H1 (cell line): Measurements from ENCODE around the gene PLXNB3. TPM values are rescaled to one million over a fixed set of nuclear protein-coding genes. Genes with fewer than 3 reads are reported as not detected.

Experiments used
- CTCF ChIA-PET: fragments of 300-600 bp; sonication (Branson Sonifier 250); formaldehyde crosslinking; loops from one replicate; lab custom pipeline; 2021; ENCODE audit not compliant: partially characterized antibody; lab: Charles Lee
- POLR2A ChIA-PET: fragments of 300-600 bp; sonication (Branson Sonifier 250); formaldehyde crosslinking; loops from one replicate; lab custom pipeline; 2021; ENCODE audit warnings: inconsistent platforms; ENCODE audit not compliant: partially characterized antibody; lab: Charles Lee
- DNase-seq, 2 experiments: peaks; one replicate each; pipeline versions ENCODE4 v3.0.0 to v3.0.0-alpha.2; 2010 to 2022; ENCODE audit warnings: low spot score in 2 of 2, low read depth in 1 of 2, mixed read lengths in 1 of 2
- FAIRE-seq: peaks from 2 replicates; lab custom pipeline; 2011; peaks lifted over from hg19 to GRCh38; lab: Jason Lieb, UNC
- H2AFZ ChIP-seq: 2 replicates; pipeline ENCODE4 v1.8.1; 2012; ENCODE audit warnings: low read length, inconsistent platforms
- H2AK5ac ChIP-seq: 2 replicates; pipeline ENCODE4 v1.6.1; 2013; ENCODE audit warnings: low read depth, low read length
- H2BK120ac ChIP-seq: replicated peaks from 2 replicates; pipeline ENCODE3; 2013; ENCODE audit warnings: low read depth, low read length, inconsistent platforms
- H2BK12ac ChIP-seq: 2 replicates; pipeline ENCODE4 v1.6.1; 2013; ENCODE audit warnings: low read depth, low read length
- H2BK15ac ChIP-seq: 2 replicates; pipeline ENCODE4 v1.6.1; 2013; ENCODE audit warnings: low read length
- H2BK20ac ChIP-seq: 2 replicates; pipeline ENCODE4 v1.6.1; 2013; ENCODE audit warnings: low read length
- H2BK5ac ChIP-seq: 2 replicates; pipeline ENCODE4 v1.6.1; 2013; ENCODE audit warnings: low read depth, low read length
- H3K14ac ChIP-seq: 2 replicates; pipeline ENCODE4 v1.6.1; 2013; ENCODE audit warnings: inconsistent platforms; ENCODE audit not compliant: insufficient read length
- H3K18ac ChIP-seq: 2 replicates; pipeline ENCODE4 v1.6.1; 2013; ENCODE audit warnings: low read length; ENCODE audit errors: extremely low read depth
- H3K23ac ChIP-seq: 2 replicates; pipeline ENCODE4 v1.6.1; 2013; ENCODE audit warnings: inconsistent platforms; ENCODE audit not compliant: insufficient read length
- H3K23me2 ChIP-seq: 2 replicates; pipeline ENCODE4 v1.6.1; 2013; ENCODE audit warnings: low read depth, low read length
- H3K27ac ChIP-seq: 2 replicates; pipeline ENCODE4 v1.6.1; 2011; ENCODE audit warnings: low read depth, low read length, inconsistent platforms
- H3K27me3 ChIP-seq, 4 experiments: replicated peaks in 1 of 4; 1 replicate in 1 of 4; 2 replicates in 3 of 4; pipeline versions ENCODE4 v1.6.1 to v1.8.1; 2011 to 2013; ENCODE audit warnings: low read length in 3 of 4, mild to moderate bottlenecking in 3 of 4, inconsistent platforms in 2 of 4, mixed read lengths in 2 of 4, moderate library complexity in 1 of 4; ENCODE audit not compliant: control insufficient read depth in 3 of 4, insufficient read depth in 3 of 4; ENCODE audit errors: extremely low read depth in 1 of 4
- H3K36me3 ChIP-seq, 4 experiments: 2 replicates each; pipeline versions ENCODE4 v1.6.1 to v1.8.1; 2011 to 2013; ENCODE audit warnings: mild to moderate bottlenecking in 4 of 4, low read length in 3 of 4, moderate library complexity in 2 of 4, control low read depth in 1 of 4, inconsistent platforms in 1 of 4; ENCODE audit not compliant: insufficient read depth in 4 of 4, control insufficient read depth in 2 of 4
- H3K4ac ChIP-seq: replicated peaks from 2 replicates; pipeline ENCODE3; 2013; ENCODE audit warnings: low read length, low read depth, mixed read lengths, inconsistent platforms; ENCODE audit not compliant: insufficient read length
- H3K4me1 ChIP-seq, 4 experiments: replicated peaks in 1 of 4; 1 replicate in 1 of 4; 2 replicates in 3 of 4; pipeline versions ENCODE4 v1.6.1 to v1.8.1; 2011 to 2013; ENCODE audit warnings: low read length in 3 of 4, inconsistent platforms in 2 of 4, mixed read lengths in 1 of 4; ENCODE audit not compliant: insufficient read depth in 4 of 4, control insufficient read depth in 3 of 4
- H3K4me2 ChIP-seq, 2 experiments: 2 replicates each; pipeline versions ENCODE4 v1.6.1 to v1.8.1; 2011 to 2013; ENCODE audit warnings: low read depth in 2 of 2, low read length in 2 of 2, control low read depth in 1 of 2, inconsistent platforms in 1 of 2, mild to moderate bottlenecking in 1 of 2; ENCODE audit not compliant: insufficient read depth in 1 of 2
- H3K4me3 ChIP-seq, 4 experiments: fragments of 200-600, 300-600 bp in 1 of 4; sonication (generic), shearing (Covaris generic), sonication (Bioruptor Twin) in 1 of 4; 2 replicates each; pipeline versions ENCODE4 v1.5.1 to v1.8.1; 2011 to 2016; ENCODE audit warnings: low read length in 4 of 4, low read depth in 3 of 4, control low read depth in 2 of 4, inconsistent platforms in 2 of 4, mild to moderate bottlenecking in 2 of 4, mixed read lengths in 1 of 4, moderate library complexity in 1 of 4; ENCODE audit not compliant: insufficient read depth in 2 of 4; ENCODE audit errors: extremely low read depth in 1 of 4
- H3K56ac ChIP-seq: replicated peaks from 2 replicates; pipeline ENCODE3; 2013; ENCODE audit warnings: low read depth, mild to moderate bottlenecking, mixed read lengths, low read length, inconsistent platforms; ENCODE audit not compliant: insufficient read length
- H3K79me1 ChIP-seq: 2 replicates; pipeline ENCODE4 v1.6.1; 2013; ENCODE audit warnings: low read depth, low read length, control low read depth
- H3K79me2 ChIP-seq, 2 experiments: 2 replicates each; pipeline versions ENCODE4 v1.6.1 to v1.8.1; 2012 to 2013; ENCODE audit warnings: low read length in 2 of 2, mild to moderate bottlenecking in 2 of 2, inconsistent platforms in 1 of 2; ENCODE audit not compliant: insufficient read depth in 2 of 2, control insufficient read depth in 1 of 2
- H3K9ac ChIP-seq, 4 experiments: replicated peaks in 1 of 4; 1 replicate in 1 of 4; 2 replicates in 3 of 4; pipeline versions ENCODE4 v1.6.1 to v1.8.1; 2011 to 2013; ENCODE audit warnings: low read depth in 3 of 4, low read length in 3 of 4, control low read depth in 2 of 4, mild to moderate bottlenecking in 2 of 4, moderate library complexity in 2 of 4, inconsistent platforms in 1 of 4; ENCODE audit errors: extremely low read depth in 1 of 4
- H3K9me3 ChIP-seq, 2 experiments: 2 replicates each; pipeline versions ENCODE4 v1.6.1 to v1.8.1; 2012 to 2013; ENCODE audit warnings: mild to moderate bottlenecking in 2 of 2, moderate library complexity in 2 of 2, control low read depth in 1 of 2, inconsistent platforms in 1 of 2, low read depth in 1 of 2, low read length in 1 of 2, mixed read lengths in 1 of 2; ENCODE audit not compliant: insufficient read depth in 2 of 2
- H4K20me1 ChIP-seq, 2 experiments: replicated peaks in 1 of 2; 2 replicates each; pipeline versions ENCODE3 to v1.8.1; 2011 to 2013; ENCODE audit warnings: inconsistent platforms in 2 of 2, low read length in 2 of 2, mild to moderate bottlenecking in 1 of 2; ENCODE audit not compliant: insufficient read depth in 2 of 2, control insufficient read depth in 1 of 2
- H4K5ac ChIP-seq: 2 replicates; pipeline ENCODE4 v1.6.1; 2013; ENCODE audit warnings: low read length, low read depth, mixed read lengths, inconsistent platforms; ENCODE audit not compliant: insufficient read length
- H4K8ac ChIP-seq: 2 replicates; pipeline ENCODE4 v1.8.0; 2013; ENCODE audit warnings: mild to moderate bottlenecking, moderate library complexity, low read length, inconsistent platforms; ENCODE audit not compliant: insufficient read depth; ENCODE audit errors: extremely low read depth
- H4K91ac ChIP-seq: replicated peaks from 2 replicates; pipeline ENCODE3; 2013; ENCODE audit warnings: low read length, mixed read lengths, inconsistent platforms; ENCODE audit not compliant: insufficient read length
- CHD2 ChIP-seq: IDR thresholded peaks from 2 replicates; pipeline ENCODE4 v1.6.1; 2012; ENCODE audit warnings: low read length, improper control_type of control experiment
- CTBP2 ChIP-seq: IDR thresholded peaks from 2 replicates; pipeline ENCODE4 v1.7.0; 2011; ENCODE audit warnings: borderline replicate concordance, mild to moderate bottlenecking, moderate library complexity, mixed read lengths, low read length; ENCODE audit not compliant: insufficient read depth, insufficient read length
- EZH2 ChIP-seq: fragments of 200-600 bp; sonication (generic); IDR thresholded peaks from 2 replicates; pipeline ENCODE4 v1.7.1; 2012; ENCODE audit warnings: low read depth, mild to moderate bottlenecking, moderate library complexity, low read length, inconsistent platforms; ENCODE audit not compliant: severe bottlenecking
- HDAC2 ChIP-seq, 2 experiments: fragments of 300-600 bp in 1 of 2; sonication (generic) in 1 of 2; IDR thresholded peaks; 2 replicates each; pipeline ENCODE4 v1.6.1; 2011 to 2012; ENCODE audit warnings: low read depth in 2 of 2, low read length in 2 of 2, mild to moderate bottlenecking in 2 of 2, moderate library complexity in 2 of 2, borderline replicate concordance in 1 of 2, inconsistent platforms in 1 of 2
- MAFK ChIP-seq: IDR thresholded peaks from 2 replicates; pipeline ENCODE4 v1.6.1; 2012; ENCODE audit warnings: low read depth, mild to moderate bottlenecking, improper control_type of control experiment, low read length
- SRF ChIP-seq: IDR thresholded peaks from 2 replicates; pipeline ENCODE4 v1.6.1; 2011; ENCODE audit warnings: mild to moderate bottlenecking, low read depth, low read length, moderate library complexity
- SUZ12 ChIP-seq: fragments of 200-600 bp; sonication (generic); IDR thresholded peaks from 2 replicates; pipeline ENCODE4 v1.6.1; 2012; ENCODE audit warnings: mild to moderate bottlenecking, inconsistent platforms, low read length, moderate library complexity, mixed read lengths
- TCF12 ChIP-seq: IDR thresholded peaks from 2 replicates; pipeline ENCODE4 v1.6.1; 2011; ENCODE audit warnings: low read depth, mild to moderate bottlenecking, low read length
- WGBS, 2 experiments: shearing (Covaris generic) in 1 of 2; methylation state at CpG; one replicate each; pipeline versions ENCODE4 v1.1.6 to v1.1.7; 2013 to 2015; ENCODE audit warnings: low lambda C conversion rate in 2 of 2, mixed read lengths in 2 of 2, inconsistent platforms in 1 of 2, low coverage in 1 of 2, missing lambda C conversion rate in 1 of 2; ENCODE audit not compliant: insufficient replicate concordance in 2 of 2, insufficient coverage in 1 of 2, insufficient read length in 1 of 2; ENCODE audit errors: extremely low coverage in 1 of 2, missing lambda C conversion rate in 1 of 2; 5-methylcytosine and 5-hydroxymethylcytosine counted together
- polyA plus RNA-seq, 7 experiments: library from polyadenylated mRNA; depleted of rRNA in 3 of 7; stranded (reverse) in 5 of 7; unstranded in 2 of 7; fragments of >200 nt in 5 of 7; fragments of 200-250 nt in 2 of 7; gene quantifications; 1 replicate in 5 of 7; 2 replicates in 1 of 7; 4 replicates in 1 of 7; pipeline versions ENCODE4 v1.2.1 to v1.2.3, GENCODE V29; 2011 to 2013; ENCODE audit warnings: missing spikeins in 2 of 7, mixed read lengths in 2 of 7
- total RNA-seq: library from RNA; stranded (reverse); fragmentation: NEBNext Ultra II Directional; extraction: Animal tissue kit (Norgen Biotek cat#: 25700); gene quantifications from 2 replicates; pipeline ENCODE4 v1.2.1, GENCODE V29; 2021
- TF ChIP-seq, protein P1 (sequence below): IDR thresholded peaks from 2 replicates; pipeline ENCODE4 v1.6.1; 2012; ENCODE audit warnings: inconsistent platforms

Gene PLXNB3
- total and polyA plus RNA-seq, 2 of the 8 experiments (the other 6 are each of a cell fraction or from before 2014, with no cell fraction given) = 1.2 to 2.7 TPM

- Histone ChIP-seq H4K20me1 (peaks cover 4 to 14% of the 10 kb centered on the region in 2 experiments), H2BK120ac (no peak overlapping the region), H3K56ac (no peak overlapping the region), H3K14ac (no peak overlapping the region), H3K9me3 (no peaks in the 10 kb centered on the region), H3K4me2 (no peak overlapping the region), H3K79me1 (peaks cover 3% of the 10 kb centered on the region; the same call in 1 of the 2 replicates), H2BK20ac (no peak overlapping the region), H3K36me3 (peaks cover 4 to 45% (median 29%) of the 10 kb centered on the region in 4 experiments; a peak in 7 of 8 replicates), H3K4me3 (no peak overlapping the region), H3K23ac (no peak overlapping the region), H3K27ac (no peak overlapping the region), H4K8ac (no peak overlapping the region), H3K23me2 (peaks cover 5% of the 10 kb centered on the region; the same call in 1 of the 2 replicates), H2BK15ac (no peak overlapping the region), H3K4ac (no peak overlapping the region), H2AFZ (no peak overlapping the region), H3K27me3 (no peaks in the 10 kb centered on the region), H2AK5ac (no peak overlapping the region), H3K18ac (no peak overlapping the region), H4K91ac (no peak overlapping the region), H3K4me1 (peaks cover 0 to 9% (median 4%) of the 10 kb centered on the region in 4 experiments; a peak in 5 of 7 replicates), H2BK12ac (no peak overlapping the region), H4K5ac (no peak overlapping the region), H3K79me2 (peaks cover 0 to 20% of the 10 kb centered on the region in 2 experiments; a peak in 2 of 4 replicates), H3K9ac (no peak overlapping the region), H2BK5ac (no peak overlapping the region)
- 94% methylated on average over 2 of the region's 2 CpGs; no CpG with 5 or more reads in 1 of the 2 experiments for WGBS, 2 experiments
- TF ChIP-seq SUZ12 (no peak), EZH2 (no peak), MAFK (no peak), SRF (no peak), HDAC2 (IDR thresholded peaks at IDR 0.05; ENCODE audit: borderline replicate concordance in 1 of 2, low read depth in 2 of 2, low read length in 2 of 2) (no peak), CTBP2 (no peak), CHD2 (no peak), TCF12 (no peak)
- TF ChIP-seq, protein P1, sequence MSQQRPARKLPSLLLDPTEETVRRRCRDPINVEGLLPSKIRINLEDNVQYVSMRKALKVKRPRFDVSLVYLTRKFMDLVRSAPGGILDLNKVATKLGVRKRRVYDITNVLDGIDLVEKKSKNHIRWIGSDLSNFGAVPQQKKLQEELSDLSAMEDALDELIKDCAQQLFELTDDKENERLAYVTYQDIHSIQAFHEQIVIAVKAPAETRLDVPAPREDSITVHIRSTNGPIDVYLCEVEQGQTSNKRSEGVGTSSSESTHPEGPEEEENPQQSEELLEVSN = no peak
- ChIA-PET POLR2A (interaction anchor here (0.7 to 1.5 kb wide), 4 partner anchors 15 to 51 kb away, joined by 3 to 5 read pairs (median 3); no protein-coding TSS in a partner anchor), CTCF (interaction anchor here (1.0 to 2.5 kb wide), 2 partner anchors 10 to 12 kb away, joined by 3 to 9 read pairs; no protein-coding TSS in a partner anchor)
- FAIRE-seq (no peak), DNase-seq (no peak)
Measured at GRCh38 chrX:153719701-153720100, 44.3 kb upstream of the PLXNB3 start.
